ENCODE measurements around the gene HJV. TPM values are rescaled to one million over a fixed set of nuclear protein-coding genes. Genes with fewer than 3 reads are reported as not detected.
A peak's percentile ranks its signal among the peaks of the same experiment; 100 is the strongest.
"Not testable (repeated sequence)": the region's sequence is repeated elsewhere in the genome, so short reads cannot be mapped to it uniquely, and the experiment has no call there.

Gene HJV
- total RNA-seq, 1 donor from 2014 or later, result not detected

DNA sequence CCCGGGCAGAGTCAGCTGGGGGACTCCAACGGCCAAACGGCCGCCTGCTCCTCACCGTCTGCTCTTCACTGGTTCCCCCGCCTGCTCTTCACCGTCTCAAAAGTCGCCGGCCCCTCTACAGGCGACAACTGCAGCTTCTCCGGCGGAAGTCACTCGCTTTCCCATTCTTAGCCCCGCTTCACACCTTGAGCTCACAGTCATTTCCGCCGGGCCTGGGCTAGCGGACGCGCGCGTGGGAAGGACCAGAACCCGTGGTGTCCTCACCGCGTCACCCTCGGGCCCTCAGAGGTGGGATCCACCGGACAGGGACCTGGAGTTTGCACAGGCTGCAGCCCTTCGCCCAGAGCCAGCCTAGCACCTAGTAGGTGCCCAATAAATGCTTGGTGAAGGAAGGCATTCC lies 27.9 kb upstream of the HJV start:
- peaks cover 5% of the 10 kb centered on the region for H3K27me3 Mint-ChIP-seq (ENCODE audit: unreplicated experiment)
- no peaks in the 10 kb centered on the region for H3K9me3 Mint-ChIP-seq (ENCODE audit: unreplicated experiment)
- H3K27ac Mint-ChIP-seq (ENCODE audit: unreplicated experiment), result no peak overlapping the region
- H3K36me3 Mint-ChIP-seq (ENCODE audit: low read depth, unreplicated experiment), result no peaks in the 10 kb centered on the region
- TF ChIP-seq, protein P1, sequence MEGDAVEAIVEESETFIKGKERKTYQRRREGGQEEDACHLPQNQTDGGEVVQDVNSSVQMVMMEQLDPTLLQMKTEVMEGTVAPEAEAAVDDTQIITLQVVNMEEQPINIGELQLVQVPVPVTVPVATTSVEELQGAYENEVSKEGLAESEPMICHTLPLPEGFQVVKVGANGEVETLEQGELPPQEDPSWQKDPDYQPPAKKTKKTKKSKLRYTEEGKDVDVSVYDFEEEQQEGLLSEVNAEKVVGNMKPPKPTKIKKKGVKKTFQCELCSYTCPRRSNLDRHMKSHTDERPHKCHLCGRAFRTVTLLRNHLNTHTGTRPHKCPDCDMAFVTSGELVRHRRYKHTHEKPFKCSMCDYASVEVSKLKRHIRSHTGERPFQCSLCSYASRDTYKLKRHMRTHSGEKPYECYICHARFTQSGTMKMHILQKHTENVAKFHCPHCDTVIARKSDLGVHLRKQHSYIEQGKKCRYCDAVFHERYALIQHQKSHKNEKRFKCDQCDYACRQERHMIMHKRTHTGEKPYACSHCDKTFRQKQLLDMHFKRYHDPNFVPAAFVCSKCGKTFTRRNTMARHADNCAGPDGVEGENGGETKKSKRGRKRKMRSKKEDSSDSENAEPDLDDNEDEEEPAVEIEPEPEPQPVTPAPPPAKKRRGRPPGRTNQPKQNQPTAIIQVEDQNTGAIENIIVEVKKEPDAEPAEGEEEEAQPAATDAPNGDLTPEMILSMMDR (IDR thresholded peaks at IDR 0.05; ENCODE audit: unreplicated experiment), result no peak
- H3K4me1 Mint-ChIP-seq (ENCODE audit: unreplicated experiment), result peaks cover 2% of the 10 kb centered on the region
- H3K4me3 Mint-ChIP-seq (ENCODE audit: unreplicated experiment), result no peak overlapping the region
- DNase-seq (ENCODE audit: low spot score), result no peak

DNA sequence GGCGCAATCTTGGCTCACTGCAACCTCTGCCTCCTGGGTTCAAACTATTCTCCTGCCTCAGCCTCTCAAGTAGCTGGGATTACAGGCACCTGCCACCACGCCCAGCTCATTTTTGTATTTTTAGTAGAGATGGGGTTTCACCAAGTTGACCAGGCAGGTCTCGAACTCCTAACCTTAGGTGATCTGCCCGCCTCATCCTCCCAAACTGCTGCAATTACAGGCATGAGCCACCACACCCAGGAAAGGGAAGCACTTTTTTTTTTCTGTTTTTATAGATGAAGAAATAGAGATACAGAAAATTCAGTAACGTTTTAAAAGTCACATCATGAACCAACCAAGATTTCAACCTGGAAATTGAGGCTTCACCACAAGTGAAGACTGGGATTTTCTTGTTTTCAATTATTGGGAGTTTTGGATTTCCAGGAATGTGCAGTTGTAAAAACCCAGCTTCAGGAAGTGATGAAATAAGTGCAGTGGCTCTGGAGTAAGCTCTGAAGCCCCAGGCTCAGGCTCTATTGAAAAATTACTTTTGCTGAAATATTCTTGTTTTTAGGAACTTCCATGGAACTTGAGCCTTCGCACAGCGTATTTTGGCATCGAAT lies 27.1 kb upstream of the HJV start:
- not testable (repeated sequence) for H3K36me3 Mint-ChIP-seq (ENCODE audit: low read depth, unreplicated experiment); H3K27me3 Mint-ChIP-seq (ENCODE audit: unreplicated experiment); H3K27ac Mint-ChIP-seq (ENCODE audit: unreplicated experiment); H3K4me3 Mint-ChIP-seq (ENCODE audit: unreplicated experiment); H3K9me3 Mint-ChIP-seq (ENCODE audit: unreplicated experiment); H3K4me1 Mint-ChIP-seq (ENCODE audit: unreplicated experiment); DNase-seq (ENCODE audit: low spot score)

DNA sequence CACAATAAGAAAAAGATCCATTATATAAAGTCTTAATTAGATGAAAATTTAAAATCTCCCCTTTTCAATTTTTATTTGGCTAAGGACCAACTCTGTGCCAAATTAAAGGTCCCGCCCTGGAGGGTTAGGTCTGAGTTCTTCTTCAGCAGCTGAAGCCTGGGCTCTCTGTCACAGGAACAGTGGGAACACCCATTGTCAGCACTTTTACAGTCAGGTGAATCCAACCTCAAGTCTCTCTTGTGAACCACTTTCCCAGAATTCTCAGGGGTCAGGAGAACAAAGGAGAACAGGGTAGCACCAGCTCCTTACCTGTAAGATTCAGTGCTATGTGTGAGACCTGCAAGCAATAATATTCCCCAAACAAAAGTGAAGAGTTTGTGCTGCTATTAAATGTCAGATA lies 25.1 kb upstream of the HJV start:
- Mint-ChIP-seq H3K4me3 (ENCODE audit: unreplicated experiment) (no peak overlapping the region), H3K4me1 (ENCODE audit: unreplicated experiment) (no peaks in the 10 kb centered on the region), H3K36me3 (ENCODE audit: low read depth, unreplicated experiment) (no peaks in the 10 kb centered on the region), H3K27ac (ENCODE audit: unreplicated experiment) (no peak overlapping the region), H3K27me3 (ENCODE audit: unreplicated experiment) (no peaks in the 10 kb centered on the region), H3K9me3 (ENCODE audit: unreplicated experiment) (no peaks in the 10 kb centered on the region)
- no peak for DNase-seq (ENCODE audit: low spot score)
- TF ChIP-seq, protein P1 (IDR thresholded peaks at IDR 0.05; ENCODE audit: unreplicated experiment), result no peak

DNA sequence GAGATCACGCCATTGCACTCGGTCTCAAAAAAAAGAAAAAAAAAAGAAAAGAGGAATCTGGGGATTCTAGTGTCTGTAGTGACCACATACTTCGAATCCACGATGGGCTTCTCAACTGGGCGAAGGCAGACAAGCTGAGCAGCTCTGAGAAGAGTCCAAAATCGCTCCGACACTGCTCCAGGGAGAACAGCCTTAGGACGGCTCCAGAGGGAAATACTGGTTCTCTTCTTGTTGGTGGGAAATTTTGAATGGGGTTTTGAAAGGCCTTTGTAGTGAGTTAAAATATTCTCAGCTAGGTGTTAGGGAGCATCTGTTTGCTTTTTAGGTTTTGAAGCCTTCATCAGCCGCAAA lies 18.3 kb upstream of the HJV start:
- Mint-ChIP-seq H3K4me3 (ENCODE audit: unreplicated experiment) (peak overlapping the region; percentile 22), H3K27me3 (ENCODE audit: unreplicated experiment) (peaks cover 36% of the 10 kb centered on the region), H3K4me1 (ENCODE audit: unreplicated experiment) (peaks cover 21% of the 10 kb centered on the region), H3K27ac (ENCODE audit: unreplicated experiment) (peak overlapping the region; percentile 96), H3K9me3 (ENCODE audit: unreplicated experiment) (no peaks in the 10 kb centered on the region), H3K36me3 (ENCODE audit: low read depth, unreplicated experiment) (peaks cover 13% of the 10 kb centered on the region)
- no peak for DNase-seq (ENCODE audit: low spot score)
- TF ChIP-seq, protein P1 (IDR thresholded peaks at IDR 0.05; ENCODE audit: unreplicated experiment), result no peak

DNA sequence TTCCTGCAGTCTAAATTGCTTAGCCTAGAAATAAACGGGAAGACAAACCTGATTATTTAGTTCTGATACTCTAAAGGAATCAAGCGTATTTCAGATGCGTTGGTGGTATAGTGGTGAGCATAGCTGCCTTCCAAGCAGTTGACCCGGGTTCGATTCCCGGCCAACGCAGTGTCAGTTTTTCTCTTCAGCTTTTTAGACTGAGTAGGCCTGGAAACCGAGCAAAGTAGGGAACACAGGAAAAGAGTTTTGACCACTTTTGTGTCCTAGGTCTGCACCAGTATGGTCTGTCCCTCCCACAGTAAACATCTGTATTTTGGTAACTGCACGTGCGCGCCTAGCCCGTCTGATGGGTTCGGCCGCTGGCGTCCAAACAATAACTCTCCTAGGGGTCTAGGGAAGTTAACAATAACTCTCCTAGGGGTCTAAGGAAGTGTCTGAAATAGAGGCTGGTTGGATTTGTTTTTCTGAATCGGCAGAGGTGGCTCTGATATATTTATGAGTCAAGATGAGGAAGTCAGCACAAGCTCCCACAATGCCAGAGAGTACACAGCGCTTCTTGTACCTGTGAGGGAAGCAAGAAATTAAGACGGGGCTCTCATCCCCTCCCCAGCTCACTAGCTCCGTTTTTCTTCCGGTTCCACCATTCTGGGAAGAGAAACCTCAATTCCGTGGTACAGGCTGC lies 15.6 kb upstream of the HJV start:
- Mint-ChIP-seq H3K4me1 (ENCODE audit: unreplicated experiment) (peaks cover 21% of the 10 kb centered on the region), H3K9me3 (ENCODE audit: unreplicated experiment) (no peaks in the 10 kb centered on the region), H3K36me3 (ENCODE audit: low read depth, unreplicated experiment) (peaks cover 13% of the 10 kb centered on the region), H3K27ac (ENCODE audit: unreplicated experiment) (peak overlapping the region; percentile 95), H3K4me3 (ENCODE audit: unreplicated experiment) (peak overlapping the region; percentile 98), H3K27me3 (ENCODE audit: unreplicated experiment) (peaks cover 36% of the 10 kb centered on the region)
- peak; percentile 81 for DNase-seq (ENCODE audit: low spot score)
- TF ChIP-seq, protein P1 (IDR thresholded peaks at IDR 0.05; ENCODE audit: unreplicated experiment), result no peak
